ENCODE results near the gene RAPGEF2. TPM values are rescaled to one million over a fixed set of nuclear protein-coding genes. Genes with fewer than 3 reads are reported as not detected.
A peak's percentile ranks its signal among the peaks of the same experiment; 100 is the strongest.

The RAPGEF2 gene
- total RNA-seq, 1 donor from 2014 or later, result 31.0 TPM

DNA sequence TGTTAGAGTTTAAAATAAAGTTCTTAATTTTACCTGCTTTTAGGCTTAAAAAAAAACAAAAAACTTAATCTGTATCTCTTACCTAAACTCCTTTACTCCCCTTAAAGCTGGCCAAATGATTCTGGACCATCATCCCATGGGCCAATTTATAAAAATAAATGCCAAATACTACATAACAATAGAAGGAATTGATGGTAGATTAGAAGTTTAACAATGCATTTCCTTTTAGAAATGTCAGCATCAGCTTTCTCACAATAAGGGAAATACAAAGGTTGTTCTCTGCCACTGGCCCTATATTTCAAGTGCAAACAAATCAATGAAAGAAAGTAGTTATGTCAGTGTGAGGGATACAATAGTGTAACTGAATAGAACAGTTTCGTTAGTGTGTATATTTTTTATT, 5.7 kb upstream of the RAPGEF2 start:
- Mint-ChIP-seq H3K4me1 (ENCODE audit: low read depth) (peaks cover 9% of the 10 kb centered on the region), H3K27ac (ENCODE audit: unreplicated experiment) (no peak overlapping the region), H3K36me3 (ENCODE audit: low read depth) (no peaks in the 10 kb centered on the region), H3K4me3 (ENCODE audit: unreplicated experiment) (no peak overlapping the region), H3K27me3 (ENCODE audit: low read depth) (no peaks in the 10 kb centered on the region), H3K9me3 (ENCODE audit: low read depth) (no peaks in the 10 kb centered on the region)
- TF ChIP-seq CTCF (IDR thresholded peaks at IDR 0.05), result no peak
- no peak for DNase-seq (ENCODE audit: low spot score)

- peaks cover 12% of the 10 kb centered on the region for H3K4me1 Mint-ChIP-seq (ENCODE audit: low read depth)
- H3K9me3 Mint-ChIP-seq (ENCODE audit: low read depth), result no peaks in the 10 kb centered on the region
- no peaks in the 10 kb centered on the region for H3K36me3 Mint-ChIP-seq (ENCODE audit: low read depth)
- H3K27me3 Mint-ChIP-seq (ENCODE audit: low read depth), result no peaks in the 10 kb centered on the region
- H3K4me3 Mint-ChIP-seq (ENCODE audit: unreplicated experiment), result no peak overlapping the region
- no peak for DNase-seq (ENCODE audit: low spot score)
- H3K27ac Mint-ChIP-seq (ENCODE audit: unreplicated experiment), result no peak overlapping the region
- no peak for TF ChIP-seq CTCF (IDR thresholded peaks at IDR 0.05)
Observed at GRCh38 chr4:159097785-159098184, 5.1 kb upstream of the RAPGEF2 start.

GRCh38 chr4:159098482-159099127, 4.3 kb upstream of the RAPGEF2 start:
- Mint-ChIP-seq H3K27me3 (ENCODE audit: low read depth) (no peaks in the 10 kb centered on the region), H3K4me3 (ENCODE audit: unreplicated experiment) (no peak overlapping the region), H3K9me3 (ENCODE audit: low read depth) (no peaks in the 10 kb centered on the region), H3K27ac (ENCODE audit: unreplicated experiment) (no peak overlapping the region), H3K4me1 (ENCODE audit: low read depth) (peaks cover 12% of the 10 kb centered on the region), H3K36me3 (ENCODE audit: low read depth) (no peaks in the 10 kb centered on the region)
- no peak for DNase-seq (ENCODE audit: low spot score)
- TF ChIP-seq CTCF (IDR thresholded peaks at IDR 0.05), result no peak

GRCh38 chr4:159101988-159102621, 774 bp upstream of the RAPGEF2 start:
- no peak for DNase-seq (ENCODE audit: low spot score)
- no peaks in the 10 kb centered on the region for H3K9me3 Mint-ChIP-seq (ENCODE audit: low read depth)
- H3K27me3 Mint-ChIP-seq (ENCODE audit: low read depth), result no peaks in the 10 kb centered on the region
- no peaks in the 10 kb centered on the region for H3K36me3 Mint-ChIP-seq (ENCODE audit: low read depth)
- peaks cover 38% of the 10 kb centered on the region for H3K4me1 Mint-ChIP-seq (ENCODE audit: low read depth)
- peak overlapping the region; percentile 53 for H3K27ac Mint-ChIP-seq (ENCODE audit: unreplicated experiment)
- peak overlapping the region; percentile 70 for H3K4me3 Mint-ChIP-seq (ENCODE audit: unreplicated experiment)
- no peak for TF ChIP-seq CTCF (IDR thresholded peaks at IDR 0.05)

DNA sequence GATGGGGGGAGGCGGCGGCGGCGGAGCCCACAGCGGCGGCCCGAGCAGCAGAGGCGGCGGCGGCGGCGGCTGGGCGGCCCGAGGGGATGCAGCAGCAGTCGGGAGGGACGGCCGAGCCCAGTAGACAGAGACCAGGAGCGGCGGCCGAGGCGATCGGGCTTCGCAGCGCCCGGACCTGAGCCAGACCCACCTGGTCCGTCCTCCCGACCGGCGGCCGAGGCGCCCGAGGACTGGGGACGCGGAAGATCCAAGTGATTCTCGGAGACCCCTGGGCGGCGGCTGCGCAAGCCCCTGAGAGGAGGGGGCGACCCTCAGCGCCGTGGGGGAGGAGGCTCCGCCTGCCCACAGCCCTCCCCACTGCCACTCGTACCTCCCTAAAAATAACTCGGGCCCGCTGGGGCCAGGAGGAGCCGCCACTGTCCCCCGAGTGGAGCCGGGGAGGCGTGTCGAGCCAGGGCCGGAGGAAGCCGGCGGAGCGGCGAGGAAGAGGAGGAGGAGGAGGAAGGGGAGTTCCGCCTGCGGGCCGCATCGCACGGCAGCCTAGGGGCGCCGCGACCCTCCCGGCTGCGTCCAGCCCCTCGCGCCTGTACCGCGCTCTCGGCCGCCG, 608 bp downstream of the RAPGEF2 start:
- H3K27me3 Mint-ChIP-seq (ENCODE audit: low read depth), result no peaks in the 10 kb centered on the region
- peak overlapping the region; percentile 42 for H3K27ac Mint-ChIP-seq (ENCODE audit: unreplicated experiment)
- no peaks in the 10 kb centered on the region for H3K36me3 Mint-ChIP-seq (ENCODE audit: low read depth)
- no peaks in the 10 kb centered on the region for H3K9me3 Mint-ChIP-seq (ENCODE audit: low read depth)
- TF ChIP-seq CTCF (IDR thresholded peaks at IDR 0.05), result peak; percentile 22
- no peak for DNase-seq (ENCODE audit: low spot score)
- peaks cover 45% of the 10 kb centered on the region for H3K4me1 Mint-ChIP-seq (ENCODE audit: low read depth)
- H3K4me3 Mint-ChIP-seq (ENCODE audit: unreplicated experiment), result peak overlapping the region; percentile 63
